ENCODE measurements around the gene PDXDC1.
"Not testable (repeated sequence)": the region's sequence is repeated elsewhere in the genome, so short reads cannot be mapped to it uniquely, and the experiment has no call there.

DNA sequence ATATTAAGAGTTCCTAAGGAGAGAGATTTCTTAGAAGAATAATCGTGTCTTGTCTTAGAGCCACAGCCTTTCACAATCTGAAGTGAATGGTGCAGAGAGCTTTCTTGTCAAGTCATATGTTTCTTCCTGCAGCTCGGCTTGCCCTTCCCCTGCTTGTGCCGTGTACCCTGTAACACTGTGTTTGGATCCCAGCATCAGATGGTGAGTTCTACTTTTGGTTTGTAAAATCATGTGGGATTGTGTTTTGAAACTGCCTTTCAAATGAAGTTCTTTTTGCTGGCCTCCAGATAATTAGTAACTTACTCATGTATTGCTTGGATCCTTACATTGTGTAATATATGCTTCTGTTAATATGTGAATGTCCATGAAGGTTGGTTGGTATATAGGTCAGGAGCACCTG is 33.8 kb downstream of the PDXDC1 start:
- TF ChIP-seq, protein P1, sequence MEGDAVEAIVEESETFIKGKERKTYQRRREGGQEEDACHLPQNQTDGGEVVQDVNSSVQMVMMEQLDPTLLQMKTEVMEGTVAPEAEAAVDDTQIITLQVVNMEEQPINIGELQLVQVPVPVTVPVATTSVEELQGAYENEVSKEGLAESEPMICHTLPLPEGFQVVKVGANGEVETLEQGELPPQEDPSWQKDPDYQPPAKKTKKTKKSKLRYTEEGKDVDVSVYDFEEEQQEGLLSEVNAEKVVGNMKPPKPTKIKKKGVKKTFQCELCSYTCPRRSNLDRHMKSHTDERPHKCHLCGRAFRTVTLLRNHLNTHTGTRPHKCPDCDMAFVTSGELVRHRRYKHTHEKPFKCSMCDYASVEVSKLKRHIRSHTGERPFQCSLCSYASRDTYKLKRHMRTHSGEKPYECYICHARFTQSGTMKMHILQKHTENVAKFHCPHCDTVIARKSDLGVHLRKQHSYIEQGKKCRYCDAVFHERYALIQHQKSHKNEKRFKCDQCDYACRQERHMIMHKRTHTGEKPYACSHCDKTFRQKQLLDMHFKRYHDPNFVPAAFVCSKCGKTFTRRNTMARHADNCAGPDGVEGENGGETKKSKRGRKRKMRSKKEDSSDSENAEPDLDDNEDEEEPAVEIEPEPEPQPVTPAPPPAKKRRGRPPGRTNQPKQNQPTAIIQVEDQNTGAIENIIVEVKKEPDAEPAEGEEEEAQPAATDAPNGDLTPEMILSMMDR (IDR thresholded peaks at IDR 0.05; ENCODE audit: low read depth, low read length) = not testable (repeated sequence)
- TF ChIP-seq EZH2phosphoT487 (IDR thresholded peaks at IDR 0.05; ENCODE audit: low read depth) = not testable (repeated sequence)

All from OCI-LY3 (cell line).